Right atrium auricular region (tissue), 2 donors: Measurements from ENCODE around the gene ACER3. TPM values are rescaled to one million over a fixed set of nuclear protein-coding genes. Genes with fewer than 3 reads are reported as not detected.
"Not testable (repeated sequence)": the region's sequence is repeated elsewhere in the genome, so short reads cannot be mapped to it uniquely, and the experiment has no call there.

Source experiments
- DNase-seq: peaks from one replicate; pipeline ENCODE4 v3.0.0-alpha.2; 2019; ENCODE audit warnings: low spot score
- H3K27ac ChIP-seq, 2 donors: fragments of 200-600 bp; sonication (generic); 1 replicate in 1 of 2; 2 replicates in 1 of 2; pipeline ENCODE4 v1.5.1; 2016 to 2019
- H3K27me3 ChIP-seq, 2 donors: fragments of 200-600 bp; sonication (generic); one replicate each; pipeline versions ENCODE4 v1.5.1 to v1.6.0; 2017 to 2019
- H3K36me3 ChIP-seq: fragments of 200-600 bp; sonication (generic); one replicate; pipeline ENCODE4 v1.5.1; 2016
- H3K4me1 ChIP-seq, 2 donors: fragments of 200-600 bp; sonication (generic); one replicate each; pipeline versions ENCODE4 v1.5.1 to v1.6.0; 2017 to 2019
- H3K4me3 ChIP-seq, 2 donors: fragments of 200-600 bp; sonication (generic); 1 replicate in 1 of 2; 2 replicates in 1 of 2; pipeline ENCODE4 v1.5.1; 2017 to 2019; ENCODE audit warnings: mild to moderate bottlenecking in 1 of 2, moderate library complexity in 1 of 2
- H3K9me3 ChIP-seq, 2 donors: fragments of 200-600 bp; sonication (generic); one replicate each; pipeline ENCODE4 v1.5.1; 2019
- CTCF ChIP-seq, 2 donors: fragments of 200-600 bp; sonication (generic); IDR thresholded peaks; one replicate each; pipeline ENCODE4 v1.5.1; 2019; ENCODE audit warnings: antibody characterized with exemption in 2 of 2
- total RNA-seq, 2 donors: library from RNA; depleted of rRNA; stranded (reverse); fragments of >200 nt; gene quantifications; one replicate each; pipeline ENCODE4 v1.1.0, GENCODE V29; 2016

ACER3 gene
- total RNA-seq, 2 donors from 2014 or later, result 6.4 to 11.3 TPM

- Histone ChIP-seq H3K27me3 (no peaks in the 10 kb centered on the region), H3K36me3 (no peaks in the 10 kb centered on the region), H3K27ac (no peak overlapping the region), H3K4me3 (no peak overlapping the region), H3K9me3 (peaks cover 0 to 21% of the 10 kb centered on the region in 2 donors), H3K4me1 (no peaks in the 10 kb centered on the region)
- no peak for DNase-seq
- no peak for TF ChIP-seq CTCF (IDR thresholded peaks at IDR 0.05)
Measured at GRCh38 chr11:77059806-77060205, 199.1 kb downstream of the ACER3 start.

- Histone ChIP-seq H3K4me1 (no peaks in the 10 kb centered on the region), H3K27me3 (no peaks in the 10 kb centered on the region), H3K27ac (no peak overlapping the region), H3K36me3 (no peaks in the 10 kb centered on the region), H3K9me3 (peaks cover 0 to 21% of the 10 kb centered on the region in 2 donors), H3K4me3 (no peak overlapping the region)
- no peak for DNase-seq
- TF ChIP-seq CTCF (IDR thresholded peaks at IDR 0.05), result no peak
Measured at GRCh38 chr11:77060234-77060633, 199.5 kb downstream of the ACER3 start.

GRCh38 chr11:77061258-77061657, 200.5 kb downstream of the ACER3 start:
- H3K27me3 ChIP-seq, H3K27ac ChIP-seq, DNase-seq, H3K36me3 ChIP-seq, H3K4me3 ChIP-seq, H3K4me1 ChIP-seq: not testable (repeated sequence)
- peaks cover 0 to 13% of the 10 kb centered on the region in 2 donors for H3K9me3 ChIP-seq

GRCh38 chr11:77062924-77063323, 202.2 kb downstream of the ACER3 start:
- H3K27ac ChIP-seq, result no peak overlapping the region
- H3K4me3 ChIP-seq, result no peak overlapping the region
- H3K36me3 ChIP-seq, result no peaks in the 10 kb centered on the region
- no peaks in the 10 kb centered on the region for H3K9me3 ChIP-seq
- H3K4me1 ChIP-seq, result peaks cover 0 to 15% of the 10 kb centered on the region in 2 donors
- no peak for DNase-seq
- TF ChIP-seq CTCF (IDR thresholded peaks at IDR 0.05), result no peak
- H3K27me3 ChIP-seq, result no peaks in the 10 kb centered on the region

- Histone ChIP-seq H3K27ac (no peak overlapping the region), H3K27me3 (no peaks in the 10 kb centered on the region), H3K9me3 (no peaks in the 10 kb centered on the region), H3K36me3 (no peaks in the 10 kb centered on the region), H3K4me1 (peaks cover 0 to 20% of the 10 kb centered on the region in 2 donors), H3K4me3 (no peak overlapping the region)
- no peak for DNase-seq
- no peak for TF ChIP-seq CTCF (IDR thresholded peaks at IDR 0.05)
Measured at GRCh38 chr11:77063407-77063806, 202.7 kb downstream of the ACER3 start.

GRCh38 chr11:77063861-77064260, 203.1 kb downstream of the ACER3 start:
- Histone ChIP-seq H3K36me3 (no peaks in the 10 kb centered on the region), H3K4me3 (no peak overlapping the region), H3K27ac (no peak overlapping the region), H3K4me1 (peaks cover 0 to 24% of the 10 kb centered on the region in 2 donors), H3K27me3 (no peaks in the 10 kb centered on the region), H3K9me3 (no peaks in the 10 kb centered on the region)
- no peak for TF ChIP-seq CTCF (IDR thresholded peaks at IDR 0.05)
- DNase-seq, result no peak
